ENCODE data around the gene CDC42EP1. TPM values are rescaled to one million over a fixed set of nuclear protein-coding genes. Genes with fewer than 3 reads are reported as not detected.

Gene CDC42EP1
- total RNA-seq, 1 experiment from 2014 or later: 12.7 TPM

DNA sequence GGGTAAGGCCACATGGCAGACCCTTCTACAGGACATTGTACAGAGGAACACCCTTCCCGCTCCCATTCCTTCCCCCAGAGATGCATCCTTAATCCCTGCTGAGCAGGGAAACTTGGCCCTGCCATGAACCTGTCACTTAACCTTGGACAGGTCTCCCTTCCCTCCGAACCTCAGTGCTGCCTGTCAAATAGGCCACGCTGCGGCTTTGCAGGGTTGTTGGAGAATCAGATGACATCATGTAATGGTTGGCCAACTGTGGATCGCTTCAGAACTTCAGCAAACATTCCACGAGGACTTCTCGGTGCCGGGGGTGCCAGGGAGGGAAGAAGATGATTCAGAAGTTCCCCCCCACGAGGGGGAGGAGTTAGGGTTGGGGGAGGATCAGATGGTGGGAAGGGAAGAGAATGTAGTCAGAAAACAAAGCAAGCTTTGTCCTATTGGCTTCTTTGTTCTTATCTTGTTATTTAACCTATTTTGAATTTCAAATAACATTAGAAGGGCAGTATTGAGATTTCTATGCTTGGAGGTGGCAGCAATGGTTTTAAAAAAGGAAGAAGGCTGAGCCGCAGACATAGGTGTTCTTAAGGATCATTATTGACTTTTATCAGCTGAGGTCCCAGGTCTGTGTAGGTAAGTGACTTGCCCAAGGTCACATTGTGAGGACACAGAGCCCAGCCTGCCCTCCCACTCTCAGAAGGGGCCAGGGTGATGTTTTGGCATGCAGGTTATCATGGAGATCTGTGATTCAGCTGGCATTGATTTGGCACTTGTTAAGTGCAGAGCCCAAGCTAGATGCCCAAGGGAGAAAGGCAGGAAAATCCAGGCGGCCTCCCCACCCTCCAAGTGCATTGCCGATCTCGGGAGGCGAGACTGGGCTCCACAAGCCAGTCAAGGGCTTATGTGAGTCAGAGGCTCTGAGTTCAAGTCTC lies 3.1 kb downstream of the CDC42EP1 start:
- DNase-seq (ENCODE audit: low spot score) (no peak), ATAC-seq (no peak)
- no peaks in the 10 kb centered on the region for H3K9me3 Mint-ChIP-seq
- peaks cover 34% of the 10 kb centered on the region for H3K27me3 Mint-ChIP-seq (ENCODE audit: low read depth)
- no peak overlapping the region for H3K27ac Mint-ChIP-seq
- peaks cover 43% of the 10 kb centered on the region for H3K4me1 Mint-ChIP-seq
- H3K36me3 Mint-ChIP-seq: no peaks in the 10 kb centered on the region
- H3K4me3 Mint-ChIP-seq: no peak overlapping the region
- ChIA-PET CTCF (interaction anchor here (0.9 to 20.7 kb wide), 7 partner anchors 18 to 91 kb away, joined by 3 to 728 read pairs (median 6); no protein-coding TSS in a partner anchor), POLR2A (interaction anchor here (0.8 to 1.9 kb wide), 2 partner anchors 17 to 43 kb away, joined by 4 to 10 read pairs; no protein-coding TSS in a partner anchor)
- TF ChIP-seq ZNF416 (CRISPR knock-in tag; IDR thresholded peaks at IDR 0.05): no peak
- TF ChIP-seq GABPB1 (CRISPR knock-in tag; IDR thresholded peaks at IDR 0.05): peak; percentile 75

DNA sequence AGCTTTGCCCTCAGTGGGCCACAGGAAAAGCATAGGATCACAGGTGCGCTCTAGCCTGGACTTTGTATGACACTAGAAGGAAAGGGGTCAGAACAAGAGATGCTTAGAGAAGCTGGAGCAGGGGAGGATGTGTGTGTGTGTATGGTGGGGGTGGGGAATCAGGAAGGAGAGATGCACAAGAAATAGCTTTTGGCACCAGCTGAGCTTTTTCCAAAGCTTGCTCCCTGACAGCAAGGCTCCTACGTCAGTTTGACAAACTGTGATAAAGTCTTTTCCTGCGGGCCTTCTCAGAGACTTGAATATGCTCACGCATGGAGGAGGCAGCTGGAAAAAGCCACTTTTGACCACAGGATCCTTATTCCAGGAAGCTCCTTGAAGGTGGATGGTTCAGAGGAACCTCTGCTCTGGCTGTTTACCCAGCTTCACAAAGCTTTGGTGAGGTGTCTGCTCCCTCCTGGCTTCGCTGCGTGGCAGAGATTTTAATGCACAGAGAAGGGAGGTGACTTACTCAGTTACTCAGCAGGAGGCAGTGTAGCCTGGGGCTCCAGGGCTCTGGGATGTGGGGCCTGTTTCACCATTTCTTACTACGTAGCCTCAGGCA lies 3.9 kb downstream of the CDC42EP1 start:
- ATAC-seq (no peak), DNase-seq (ENCODE audit: low spot score) (no peak)
- CTCF ChIA-PET: interaction anchor here (0.9 to 20.7 kb wide), 6 partner anchors 19 to 92 kb away, joined by 3 to 728 read pairs (median 6); no protein-coding TSS in a partner anchor
- H3K36me3 Mint-ChIP-seq: no peaks in the 10 kb centered on the region
- H3K4me3 Mint-ChIP-seq: no peak overlapping the region
- POLR2A ChIA-PET: interaction anchor here (1.9 kb wide), 1 partner anchor 18 kb away, joined by 10 read pairs; no protein-coding TSS in a partner anchor
- H3K27ac Mint-ChIP-seq: no peak overlapping the region
- H3K4me1 Mint-ChIP-seq: peaks cover 42% of the 10 kb centered on the region
- TF ChIP-seq ESRRA (CRISPR knock-in tag; IDR thresholded peaks at IDR 0.05; ENCODE audit: borderline replicate concordance) (no peak), HMGA2 (CRISPR knock-in tag; IDR thresholded peaks at IDR 0.05) (no peak), FOXJ3 (CRISPR knock-in tag; IDR thresholded peaks at IDR 0.05; ENCODE audit: borderline replicate concordance) (no peak), NR1H2 (CRISPR knock-in tag; IDR thresholded peaks at IDR 0.05) (no peak), OVOL2 (CRISPR knock-in tag; IDR thresholded peaks at IDR 0.05; ENCODE audit: borderline replicate concordance) (no peak), GRHL2 (CRISPR knock-in tag; IDR thresholded peaks at IDR 0.05; ENCODE audit: insufficient replicate concordance, severe bottlenecking) (no peak), NFATC4 (CRISPR knock-in tag; IDR thresholded peaks at IDR 0.05) (no peak), JUN (CRISPR knock-in tag; IDR thresholded peaks at IDR 0.05) (no peak), ZNF416 (CRISPR knock-in tag; IDR thresholded peaks at IDR 0.05) (no peak), CBFB (CRISPR knock-in tag; IDR thresholded peaks at IDR 0.05; ENCODE audit: low read depth) (no peak), CREM (CRISPR knock-in tag; IDR thresholded peaks at IDR 0.05) (no peak)
- TF ChIP-seq, protein P1, sequence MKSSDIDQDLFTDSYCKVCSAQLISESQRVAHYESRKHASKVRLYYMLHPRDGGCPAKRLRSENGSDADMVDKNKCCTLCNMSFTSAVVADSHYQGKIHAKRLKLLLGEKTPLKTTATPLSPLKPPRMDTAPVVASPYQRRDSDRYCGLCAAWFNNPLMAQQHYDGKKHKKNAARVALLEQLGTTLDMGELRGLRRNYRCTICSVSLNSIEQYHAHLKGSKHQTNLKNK (CRISPR knock-in tag; IDR thresholded peaks at IDR 0.05): no peak
- TF ChIP-seq, protein P2, sequence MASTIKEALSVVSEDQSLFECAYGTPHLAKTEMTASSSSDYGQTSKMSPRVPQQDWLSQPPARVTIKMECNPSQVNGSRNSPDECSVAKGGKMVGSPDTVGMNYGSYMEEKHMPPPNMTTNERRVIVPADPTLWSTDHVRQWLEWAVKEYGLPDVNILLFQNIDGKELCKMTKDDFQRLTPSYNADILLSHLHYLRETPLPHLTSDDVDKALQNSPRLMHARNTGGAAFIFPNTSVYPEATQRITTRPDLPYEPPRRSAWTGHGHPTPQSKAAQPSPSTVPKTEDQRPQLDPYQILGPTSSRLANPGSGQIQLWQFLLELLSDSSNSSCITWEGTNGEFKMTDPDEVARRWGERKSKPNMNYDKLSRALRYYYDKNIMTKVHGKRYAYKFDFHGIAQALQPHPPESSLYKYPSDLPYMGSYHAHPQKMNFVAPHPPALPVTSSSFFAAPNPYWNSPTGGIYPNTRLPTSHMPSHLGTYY (CRISPR knock-in tag; IDR thresholded peaks at IDR 0.05): no peak
- peaks cover 26% of the 10 kb centered on the region for H3K27me3 Mint-ChIP-seq (ENCODE audit: low read depth)
- no peaks in the 10 kb centered on the region for H3K9me3 Mint-ChIP-seq

DNA sequence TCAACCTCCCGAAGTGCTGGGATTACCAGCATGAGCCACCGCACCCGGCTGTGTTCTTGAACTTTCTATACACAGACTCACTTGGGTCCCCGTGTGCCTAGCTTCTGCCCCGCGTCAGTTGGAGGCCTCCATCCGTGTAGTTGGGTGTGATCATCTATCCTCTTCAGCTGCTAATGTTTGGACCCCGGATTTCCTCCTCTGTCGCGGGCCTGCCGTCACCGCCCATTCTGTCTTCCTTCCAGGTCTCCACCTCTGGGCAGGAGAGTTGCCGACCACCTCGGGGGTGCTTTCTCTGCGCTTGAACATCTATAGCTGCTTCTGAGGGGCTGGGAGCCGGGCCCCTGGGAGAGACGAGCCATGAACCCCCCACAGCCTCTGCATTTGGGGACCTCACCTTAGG lies 5.5 kb downstream of the CDC42EP1 start:
- POLR2A ChIA-PET: interaction anchor here (5.7 kb wide), 1 partner anchor 19 kb away, joined by 24 read pairs; no protein-coding TSS in a partner anchor
- DNase-seq (ENCODE audit: low spot score): no peak
- Mint-ChIP-seq H3K9me3 (no peaks in the 10 kb centered on the region), H3K27me3 (ENCODE audit: low read depth) (peaks cover 18% of the 10 kb centered on the region), H3K4me3 (no peak overlapping the region), H3K27ac (no peak overlapping the region; the same call in 1 of the 2 replicates), H3K36me3 (no peaks in the 10 kb centered on the region), H3K4me1 (peaks cover 52% of the 10 kb centered on the region)
- CTCF ChIA-PET: interaction anchor here (0.6 to 20.7 kb wide), 9 partner anchors 8 to 271 kb away, joined by 6 to 728 read pairs (median 22); partner anchors contain the start of gene LGALS2
- no peak for ATAC-seq
- no peak for TF ChIP-seq HMGA2 (CRISPR knock-in tag; IDR thresholded peaks at IDR 0.05)
- TF ChIP-seq KAT7 (CRISPR knock-in tag; IDR thresholded peaks at IDR 0.05; ENCODE audit: borderline replicate concordance): no peak
- TF ChIP-seq, protein P3, sequence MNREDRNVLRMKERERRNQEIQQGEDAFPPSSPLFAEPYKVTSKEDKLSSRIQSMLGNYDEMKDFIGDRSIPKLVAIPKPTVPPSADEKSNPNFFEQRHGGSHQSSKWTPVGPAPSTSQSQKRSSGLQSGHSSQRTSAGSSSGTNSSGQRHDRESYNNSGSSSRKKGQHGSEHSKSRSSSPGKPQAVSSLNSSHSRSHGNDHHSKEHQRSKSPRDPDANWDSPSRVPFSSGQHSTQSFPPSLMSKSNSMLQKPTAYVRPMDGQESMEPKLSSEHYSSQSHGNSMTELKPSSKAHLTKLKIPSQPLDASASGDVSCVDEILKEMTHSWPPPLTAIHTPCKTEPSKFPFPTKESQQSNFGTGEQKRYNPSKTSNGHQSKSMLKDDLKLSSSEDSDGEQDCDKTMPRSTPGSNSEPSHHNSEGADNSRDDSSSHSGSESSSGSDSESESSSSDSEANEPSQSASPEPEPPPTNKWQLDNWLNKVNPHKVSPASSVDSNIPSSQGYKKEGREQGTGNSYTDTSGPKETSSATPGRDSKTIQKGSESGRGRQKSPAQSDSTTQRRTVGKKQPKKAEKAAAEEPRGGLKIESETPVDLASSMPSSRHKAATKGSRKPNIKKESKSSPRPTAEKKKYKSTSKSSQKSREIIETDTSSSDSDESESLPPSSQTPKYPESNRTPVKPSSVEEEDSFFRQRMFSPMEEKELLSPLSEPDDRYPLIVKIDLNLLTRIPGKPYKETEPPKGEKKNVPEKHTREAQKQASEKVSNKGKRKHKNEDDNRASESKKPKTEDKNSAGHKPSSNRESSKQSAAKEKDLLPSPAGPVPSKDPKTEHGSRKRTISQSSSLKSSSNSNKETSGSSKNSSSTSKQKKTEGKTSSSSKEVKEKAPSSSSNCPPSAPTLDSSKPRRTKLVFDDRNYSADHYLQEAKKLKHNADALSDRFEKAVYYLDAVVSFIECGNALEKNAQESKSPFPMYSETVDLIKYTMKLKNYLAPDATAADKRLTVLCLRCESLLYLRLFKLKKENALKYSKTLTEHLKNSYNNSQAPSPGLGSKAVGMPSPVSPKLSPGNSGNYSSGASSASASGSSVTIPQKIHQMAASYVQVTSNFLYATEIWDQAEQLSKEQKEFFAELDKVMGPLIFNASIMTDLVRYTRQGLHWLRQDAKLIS (CRISPR knock-in tag; IDR thresholded peaks at IDR 0.05; ENCODE audit: borderline replicate concordance): no peak
- TF ChIP-seq, protein P4, sequence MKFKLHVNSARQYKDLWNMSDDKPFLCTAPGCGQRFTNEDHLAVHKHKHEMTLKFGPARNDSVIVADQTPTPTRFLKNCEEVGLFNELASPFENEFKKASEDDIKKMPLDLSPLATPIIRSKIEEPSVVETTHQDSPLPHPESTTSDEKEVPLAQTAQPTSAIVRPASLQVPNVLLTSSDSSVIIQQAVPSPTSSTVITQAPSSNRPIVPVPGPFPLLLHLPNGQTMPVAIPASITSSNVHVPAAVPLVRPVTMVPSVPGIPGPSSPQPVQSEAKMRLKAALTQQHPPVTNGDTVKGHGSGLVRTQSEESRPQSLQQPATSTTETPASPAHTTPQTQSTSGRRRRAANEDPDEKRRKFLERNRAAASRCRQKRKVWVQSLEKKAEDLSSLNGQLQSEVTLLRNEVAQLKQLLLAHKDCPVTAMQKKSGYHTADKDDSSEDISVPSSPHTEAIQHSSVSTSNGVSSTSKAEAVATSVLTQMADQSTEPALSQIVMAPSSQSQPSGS (CRISPR knock-in tag; IDR thresholded peaks at IDR 0.05; ENCODE audit: borderline replicate concordance, low read depth): no peak
- TF ChIP-seq, protein P5, sequence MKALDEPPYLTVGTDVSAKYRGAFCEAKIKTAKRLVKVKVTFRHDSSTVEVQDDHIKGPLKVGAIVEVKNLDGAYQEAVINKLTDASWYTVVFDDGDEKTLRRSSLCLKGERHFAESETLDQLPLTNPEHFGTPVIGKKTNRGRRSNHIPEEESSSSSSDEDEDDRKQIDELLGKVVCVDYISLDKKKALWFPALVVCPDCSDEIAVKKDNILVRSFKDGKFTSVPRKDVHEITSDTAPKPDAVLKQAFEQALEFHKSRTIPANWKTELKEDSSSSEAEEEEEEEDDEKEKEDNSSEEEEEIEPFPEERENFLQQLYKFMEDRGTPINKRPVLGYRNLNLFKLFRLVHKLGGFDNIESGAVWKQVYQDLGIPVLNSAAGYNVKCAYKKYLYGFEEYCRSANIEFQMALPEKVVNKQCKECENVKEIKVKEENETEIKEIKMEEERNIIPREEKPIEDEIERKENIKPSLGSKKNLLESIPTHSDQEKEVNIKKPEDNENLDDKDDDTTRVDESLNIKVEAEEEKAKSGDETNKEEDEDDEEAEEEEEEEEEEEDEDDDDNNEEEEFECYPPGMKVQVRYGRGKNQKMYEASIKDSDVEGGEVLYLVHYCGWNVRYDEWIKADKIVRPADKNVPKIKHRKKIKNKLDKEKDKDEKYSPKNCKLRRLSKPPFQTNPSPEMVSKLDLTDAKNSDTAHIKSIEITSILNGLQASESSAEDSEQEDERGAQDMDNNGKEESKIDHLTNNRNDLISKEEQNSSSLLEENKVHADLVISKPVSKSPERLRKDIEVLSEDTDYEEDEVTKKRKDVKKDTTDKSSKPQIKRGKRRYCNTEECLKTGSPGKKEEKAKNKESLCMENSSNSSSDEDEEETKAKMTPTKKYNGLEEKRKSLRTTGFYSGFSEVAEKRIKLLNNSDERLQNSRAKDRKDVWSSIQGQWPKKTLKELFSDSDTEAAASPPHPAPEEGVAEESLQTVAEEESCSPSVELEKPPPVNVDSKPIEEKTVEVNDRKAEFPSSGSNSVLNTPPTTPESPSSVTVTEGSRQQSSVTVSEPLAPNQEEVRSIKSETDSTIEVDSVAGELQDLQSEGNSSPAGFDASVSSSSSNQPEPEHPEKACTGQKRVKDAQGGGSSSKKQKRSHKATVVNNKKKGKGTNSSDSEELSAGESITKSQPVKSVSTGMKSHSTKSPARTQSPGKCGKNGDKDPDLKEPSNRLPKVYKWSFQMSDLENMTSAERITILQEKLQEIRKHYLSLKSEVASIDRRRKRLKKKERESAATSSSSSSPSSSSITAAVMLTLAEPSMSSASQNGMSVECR (CRISPR knock-in tag; IDR thresholded peaks at IDR 0.05; ENCODE audit: borderline replicate concordance): no peak

Measured in WTC11 (cell line).